B cell (primary cell): ENCODE measurements around the gene PTPRU. TPM values are rescaled to one million over a fixed set of nuclear protein-coding genes. Genes with fewer than 3 reads are reported as not detected.

Source experiments
- ATAC-seq: fragments of 200-7000 bp; cut with Tn5 transposase; one replicate; pipeline ENCODE4 v1.10.0; 2021; ENCODE audit warnings: low read depth, mild to moderate bottlenecking, moderate number of reproducible peaks, moderate library complexity
- CTCF ChIA-PET: fragments of 350-600 bp; sonication (Branson Sonifier 250); formaldehyde crosslinking; loops from one replicate; lab custom pipeline; 2021; ENCODE audit warnings: antibody characterized with exemption, inconsistent platforms; lab: Charles Lee
- POLR2A ChIA-PET: fragments of 350-600 bp; sonication (Branson Sonifier 250); formaldehyde crosslinking; loops from one replicate; lab custom pipeline; 2021; ENCODE audit warnings: antibody characterized with exemption; lab: Charles Lee
- DNase-seq: peaks from one replicate; pipeline ENCODE4 v3.0.0; 2013
- H2AFZ ChIP-seq: 2 replicates; pipeline ENCODE4 v1.6.1; 2012; ENCODE audit warnings: mild to moderate bottlenecking, low read depth, low read length; ENCODE audit not compliant: insufficient read depth, poor library complexity, severe bottlenecking
- H3K27ac ChIP-seq, 2 donors: 1 replicate in 1 of 2; 2 replicates in 1 of 2; pipeline ENCODE4 v1.5.1; 2012 to 2013; ENCODE audit warnings: low read length in 2 of 2, mild to moderate bottlenecking in 2 of 2, moderate library complexity in 1 of 2
- H3K27me3 ChIP-seq, 4 experiments: fragments of 200-600 bp in 1 of 4; sonication (generic) in 1 of 4; replicated peaks in 1 of 4; 1 replicate in 2 of 4; 2 replicates in 2 of 4; pipeline versions ENCODE4 v1.6.1 to v1.7.0; 2013 to 2016; ENCODE audit warnings: low read length in 3 of 4, mild to moderate bottlenecking in 2 of 4, mixed read lengths in 1 of 4, moderate library complexity in 1 of 4; ENCODE audit not compliant: insufficient read depth in 4 of 4, control insufficient read depth in 3 of 4; ENCODE audit errors: control extremely low read depth in 1 of 4
- H3K36me3 ChIP-seq, 2 experiments: replicated peaks in 1 of 2; 1 replicate in 1 of 2; 2 replicates in 1 of 2; pipeline versions ENCODE4 v1.6.1 to v1.7.1; 2013; ENCODE audit warnings: low read length in 1 of 2; ENCODE audit not compliant: insufficient read depth in 2 of 2, control insufficient read depth in 1 of 2; ENCODE audit errors: control extremely low read depth in 1 of 2, extremely low read depth in 1 of 2
- H3K4me1 ChIP-seq, 2 donors: fragments of 200-600 bp in 1 of 2; sonication (generic) in 1 of 2; 1 replicate in 1 of 2; 2 replicates in 1 of 2; pipeline versions ENCODE4 v1.5.1 to v1.6.1; 2013 to 2017; ENCODE audit warnings: low read length in 2 of 2; ENCODE audit not compliant: control insufficient read depth in 2 of 2, insufficient read depth in 2 of 2
- H3K4me2 ChIP-seq: replicated peaks from 2 replicates; pipeline ENCODE3; 2012; ENCODE audit warnings: mild to moderate bottlenecking, low read depth, low read length; ENCODE audit not compliant: poor library complexity, severe bottlenecking
- H3K4me3 ChIP-seq, 5 experiments: fragments of 200-600 bp in 1 of 5; sonication (generic) in 1 of 5; 1 replicate in 3 of 5; 2 replicates in 2 of 5; pipeline versions ENCODE4 v1.5.1 to v1.7.0; 2011 to 2016; ENCODE audit warnings: low read length in 4 of 5, mild to moderate bottlenecking in 4 of 5, low read depth in 2 of 5, control low read depth in 1 of 5, moderate library complexity in 1 of 5; ENCODE audit not compliant: insufficient read depth in 1 of 5; ENCODE audit errors: control extremely low read depth in 1 of 5, extremely low read depth in 1 of 5
- H3K79me2 ChIP-seq: fragments of 200-600 bp; sonication (generic); one replicate; pipeline ENCODE4 v1.6.0; 2016; ENCODE audit warnings: low read length; ENCODE audit not compliant: control insufficient read depth, insufficient read depth
- H3K9ac ChIP-seq: fragments of 200-600 bp; sonication (generic); 2 replicates; pipeline ENCODE4 v1.6.1; 2017; ENCODE audit warnings: mild to moderate bottlenecking, low read length, moderate library complexity
- H3K9me3 ChIP-seq, 3 donors: one replicate each; pipeline versions ENCODE4 v1.6.1 to v1.7.1; 2013; ENCODE audit warnings: low read length in 2 of 3; ENCODE audit not compliant: control insufficient read depth in 2 of 3, insufficient read depth in 1 of 3; ENCODE audit errors: control extremely low read depth in 1 of 3
- H4K20me1 ChIP-seq: 2 replicates; pipeline ENCODE4 v1.6.0; 2012; ENCODE audit warnings: mild to moderate bottlenecking, low read length; ENCODE audit not compliant: insufficient read depth, control insufficient read depth, poor library complexity, severe bottlenecking
- H3K27ac Mint-ChIP-seq: one replicate; pipeline ENCODE4 v1.8.0; 2021; ENCODE audit warnings: mixed read lengths
- H3K27me3 Mint-ChIP-seq: one replicate; pipeline ENCODE4 v1.8.0; 2021; ENCODE audit warnings: mixed read lengths
- H3K4me1 Mint-ChIP-seq: one replicate; pipeline ENCODE4 v1.8.0; 2021; ENCODE audit warnings: mixed read lengths
- H3K4me3 Mint-ChIP-seq: one replicate; pipeline ENCODE4 v1.8.0; 2021; ENCODE audit warnings: mixed read lengths
- H3K9me3 Mint-ChIP-seq: one replicate; pipeline ENCODE4 v1.8.0; 2022; ENCODE audit warnings: mixed read lengths; ENCODE audit not compliant: insufficient read depth
- CTCF ChIP-seq: fragments of 200-600 bp; IDR thresholded peaks from one replicate; pipeline ENCODE4 v1.8.0; 2022; ENCODE audit warnings: antibody characterized with exemption, mild to moderate bottlenecking
- EZH2 ChIP-seq: IDR thresholded peaks from 2 replicates; pipeline ENCODE4 v1.6.1; 2012; ENCODE audit warnings: borderline replicate concordance, low read depth, mild to moderate bottlenecking, moderate library complexity, low read length; ENCODE audit not compliant: insufficient read depth, poor library complexity, severe bottlenecking
- WGBS: methylation state at CpG from one replicate; pipeline ENCODE4 v1.1.5; 2013; ENCODE audit warnings: missing lambda C conversion rate; ENCODE audit not compliant: insufficient coverage; 5-methylcytosine and 5-hydroxymethylcytosine counted together
- intact Hi-C: fragments of 100-400 bp; cut with micrococcal nuclease; formaldehyde crosslinking; loops from one replicate; pipeline ENCODE4 v1.10.0; 2022
- polyA plus RNA-seq: library from polyadenylated mRNA; depleted of rRNA; stranded (reverse); fragments of >200 nt; gene quantifications from 2 replicates; pipeline ENCODE4 v1.2.3, GENCODE V29; 2012
- total RNA-seq, 2 donors: library from RNA; stranded (reverse); fragments of 120-200 nt in 1 of 2; gene quantifications; 1 replicate in 1 of 2; 2 replicates in 1 of 2; pipeline versions ENCODE4 v1.2.3 to v1.2.4, GENCODE V29; 2013 to 2022

Gene PTPRU
- total and polyA plus RNA-seq, 2 donors (not counting 1 experiment from before 2014, with no cell fraction given), result 0.10 to 0.25 TPM

DNA sequence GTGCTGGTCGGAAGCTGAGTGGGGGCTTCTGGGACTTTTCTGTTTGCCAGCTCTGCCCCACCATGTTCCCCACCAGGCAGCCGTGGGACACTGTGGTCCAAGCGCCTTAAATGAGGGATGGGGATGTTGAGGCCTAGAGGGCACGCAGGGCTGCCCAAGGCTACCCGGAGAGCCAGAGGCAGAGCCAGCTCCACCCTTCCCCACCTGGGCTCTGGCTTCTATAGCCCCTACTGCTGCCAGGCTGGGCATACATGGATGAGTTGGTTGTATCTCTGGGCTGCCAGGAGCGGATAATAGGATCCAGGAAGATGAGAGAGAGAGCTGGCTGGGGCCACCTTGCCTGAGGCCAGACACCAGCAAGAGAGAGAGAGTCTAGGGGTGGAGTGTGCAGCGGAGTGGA lies 49.4 kb downstream of the PTPRU start:
- peaks cover 6% of the 10 kb centered on the region for H3K4me1 Mint-ChIP-seq
- POLR2A ChIA-PET, result no interaction called here

GRCh38 chr1:29286194-29286767 lies 50.0 kb downstream of the PTPRU start:
- Histone ChIP-seq H3K27me3 (no peaks in the 10 kb centered on the region), H3K36me3 (no peaks in the 10 kb centered on the region), H3K9ac (no peak overlapping the region), H2AFZ (peak overlapping the region; percentile 20), H3K27ac (no peak overlapping the region), H3K79me2 (no peaks in the 10 kb centered on the region), H3K4me1 (peaks cover 4% of the 10 kb centered on the region in 2 donors), H3K4me3 (no peak overlapping the region), H4K20me1 (no peaks in the 10 kb centered on the region), H3K4me2 (no peak overlapping the region), H3K9me3 (peaks cover 0 to 3% (median 0%) of the 10 kb centered on the region in 3 donors)
- no peak for ATAC-seq
- intact Hi-C loops, result no loop called here
- TF ChIP-seq CTCF (no peak), EZH2 (no peak)
- no peak for DNase-seq
- ChIA-PET CTCF (no interaction called here), POLR2A (no interaction called here)
- Mint-ChIP-seq H3K4me3 (no peak overlapping the region), H3K27ac (no peak overlapping the region), H3K9me3 (no peaks in the 10 kb centered on the region), H3K4me1 (peaks cover 6% of the 10 kb centered on the region), H3K27me3 (peaks cover 5% of the 10 kb centered on the region)
- 94% methylated on average over 2 of the region's 4 CpGs for WGBS

More for the DNA sequence above, 49.4 kb downstream of the PTPRU start:
- no peak for DNase-seq
- Histone ChIP-seq H4K20me1 (no peaks in the 10 kb centered on the region), H3K79me2 (no peaks in the 10 kb centered on the region), H2AFZ (no peak overlapping the region), H3K9me3 (peaks cover 0 to 3% (median 0%) of the 10 kb centered on the region in 3 donors), H3K4me2 (no peak overlapping the region), H3K9ac (no peak overlapping the region), H3K4me1 (peaks cover 4% of the 10 kb centered on the region in 2 donors), H3K27ac (no peak overlapping the region), H3K27me3 (no peaks in the 10 kb centered on the region), H3K36me3 (no peaks in the 10 kb centered on the region), H3K4me3 (no peak overlapping the region)
- H3K9me3 Mint-ChIP-seq, result no peaks in the 10 kb centered on the region
- intact Hi-C loops, result no loop called here
- H3K4me3 Mint-ChIP-seq, result no peak overlapping the region
- H3K27ac Mint-ChIP-seq, result no peak overlapping the region
- no peak for ATAC-seq
- TF ChIP-seq EZH2 (no peak), CTCF (no peak)
- H3K27me3 Mint-ChIP-seq, result peaks cover 5% of the 10 kb centered on the region
- CTCF ChIA-PET, result no interaction called here
- 98% methylated on average over 3 of the region's 7 CpGs for WGBS
